ENCODE data around the gene CSNK2A2. TPM values are rescaled to one million over a fixed set of nuclear protein-coding genes. Genes with fewer than 3 reads are reported as not detected.

The CSNK2A2 gene
- total RNA-seq, 1 experiment from 2014 or later: 18.5 TPM

DNA sequence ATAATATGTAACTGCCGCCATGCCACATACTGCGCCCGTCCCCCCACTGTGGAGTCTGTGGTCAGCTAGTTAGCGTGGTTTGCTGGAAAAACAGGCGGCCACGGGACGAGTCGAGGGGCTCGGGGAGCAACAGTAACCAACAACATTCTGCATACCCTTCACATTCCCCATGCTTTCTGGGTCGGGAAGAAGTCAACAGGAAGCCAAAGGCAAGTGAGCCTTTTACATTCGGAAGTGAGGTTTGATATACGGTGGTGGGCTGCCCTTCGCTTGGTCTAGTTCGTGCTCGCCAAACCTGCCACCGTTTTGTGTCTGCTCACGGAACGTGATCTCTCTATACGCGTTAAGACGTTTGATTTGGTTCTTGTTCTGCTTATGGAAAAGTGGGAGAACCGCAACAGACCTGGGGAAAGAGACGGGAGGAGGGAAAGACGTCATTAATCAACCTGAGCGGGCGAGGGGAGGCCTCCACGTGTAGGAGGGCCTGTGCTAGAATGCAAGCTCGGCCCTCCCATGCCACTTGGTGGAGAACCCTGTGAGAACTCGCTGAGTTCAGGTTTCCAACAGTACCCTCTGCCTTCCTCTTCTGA, 39.9 kb downstream of the CSNK2A2 start:
- no peak for DNase-seq (ENCODE audit: low read depth)
- in situ Hi-C loops (cut with HindIII; ENCODE audit: low pct_unique_long_range_greater_than_20kb, low sequenced_read_pairs): no loop called here

DNA sequence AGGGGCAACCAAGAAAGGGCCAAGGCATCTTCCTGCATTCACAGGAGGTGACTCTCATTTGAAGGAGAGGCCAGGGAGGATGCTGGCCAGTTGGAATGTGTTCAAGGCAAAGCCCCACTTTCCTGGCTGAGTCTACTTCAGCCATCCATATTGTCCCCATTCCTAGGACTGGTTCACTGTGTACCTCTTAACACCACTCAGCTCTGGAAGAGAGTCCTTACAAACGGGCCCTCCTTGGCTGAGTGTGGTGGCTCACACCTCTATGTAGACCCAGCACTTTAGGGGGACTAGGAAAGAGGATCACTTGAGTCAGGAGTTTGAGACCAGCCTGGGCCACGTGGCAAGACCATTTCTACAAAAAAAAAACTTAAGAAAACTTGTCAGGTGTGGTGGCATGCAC, 40.7 kb downstream of the CSNK2A2 start:
- in situ Hi-C loops (cut with HindIII; ENCODE audit: low pct_unique_long_range_greater_than_20kb, low sequenced_read_pairs): no loop called here
- no peak for DNase-seq (ENCODE audit: low read depth)

DNA sequence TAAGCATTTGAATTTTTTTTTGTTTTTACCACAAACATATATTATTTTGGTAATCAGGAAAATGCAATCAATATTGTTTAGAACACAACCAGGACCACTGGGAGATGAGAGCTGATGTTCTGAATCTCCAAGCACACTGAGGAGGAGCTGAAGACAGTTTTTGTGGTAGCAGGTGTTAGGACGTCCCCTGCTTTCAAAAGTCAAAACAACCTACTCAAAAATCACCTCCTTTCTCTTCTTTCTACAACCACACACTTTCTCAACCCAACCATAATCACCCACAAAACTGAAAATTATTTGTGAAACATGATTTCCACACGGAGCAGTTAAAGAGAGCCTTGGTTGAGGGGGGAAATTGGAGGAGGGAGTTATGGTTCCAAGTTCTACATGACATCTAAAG, 42.1 kb downstream of the CSNK2A2 start:
- no peak for DNase-seq (ENCODE audit: low read depth)
- in situ Hi-C loops (cut with HindIII; ENCODE audit: low pct_unique_long_range_greater_than_20kb, low sequenced_read_pairs): no loop called here

DNA sequence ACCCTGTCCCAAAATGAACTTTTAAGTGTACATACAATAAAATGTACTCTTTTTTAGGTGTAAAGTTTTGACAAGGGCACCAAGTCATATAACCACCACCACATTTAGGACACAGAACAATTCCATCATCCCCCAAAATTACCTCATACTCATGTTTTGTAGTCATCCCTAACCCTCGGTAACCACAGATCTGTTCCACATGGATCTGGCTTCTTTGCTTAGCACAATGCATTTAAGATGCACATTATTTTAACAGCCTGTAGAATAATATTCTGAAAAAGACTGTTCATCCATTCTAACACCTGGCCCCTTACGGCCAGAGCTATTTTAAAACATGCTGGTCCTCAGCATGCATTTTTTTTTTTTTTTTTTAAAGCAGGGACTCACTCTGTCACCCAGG, 43.6 kb downstream of the CSNK2A2 start:
- in situ Hi-C loops (cut with HindIII; ENCODE audit: low pct_unique_long_range_greater_than_20kb, low sequenced_read_pairs): no loop called here

DNA sequence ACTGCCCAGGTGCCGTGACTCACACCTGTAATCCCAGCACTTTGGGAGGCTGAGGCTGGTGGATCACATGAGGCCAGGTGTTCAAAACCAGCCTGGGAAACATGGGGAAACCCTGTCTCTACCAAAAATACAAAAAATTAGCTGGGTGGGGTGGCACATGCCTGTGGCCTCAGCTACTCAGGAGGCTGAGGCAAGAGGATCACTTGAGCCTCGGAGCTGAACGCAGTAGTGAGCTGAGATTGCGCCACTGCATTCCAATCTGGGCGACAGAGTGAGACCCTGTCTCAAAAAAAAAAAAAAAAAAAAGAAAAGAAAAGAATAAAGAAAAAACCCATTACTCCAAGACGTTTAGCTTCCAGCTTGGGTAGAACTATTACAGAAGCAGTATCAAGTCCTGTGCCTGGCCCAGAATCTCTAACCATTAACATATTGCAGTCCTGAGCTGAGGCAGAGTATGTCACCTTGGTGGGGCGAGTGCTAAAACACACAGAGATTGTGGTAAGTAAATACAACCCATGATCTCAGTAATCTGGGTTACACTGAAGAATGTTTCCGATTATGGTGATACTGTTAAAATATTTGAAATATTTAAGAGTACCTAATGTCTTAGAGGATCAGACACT, 45.5 kb downstream of the CSNK2A2 start:
- DNase-seq (ENCODE audit: low read depth): no peak
- in situ Hi-C loops (cut with HindIII; ENCODE audit: low pct_unique_long_range_greater_than_20kb, low sequenced_read_pairs): no loop called here

More for the DNA sequence above, 43.6 kb downstream of the CSNK2A2 start:
- DNase-seq (ENCODE audit: low read depth): no peak

DNA sequence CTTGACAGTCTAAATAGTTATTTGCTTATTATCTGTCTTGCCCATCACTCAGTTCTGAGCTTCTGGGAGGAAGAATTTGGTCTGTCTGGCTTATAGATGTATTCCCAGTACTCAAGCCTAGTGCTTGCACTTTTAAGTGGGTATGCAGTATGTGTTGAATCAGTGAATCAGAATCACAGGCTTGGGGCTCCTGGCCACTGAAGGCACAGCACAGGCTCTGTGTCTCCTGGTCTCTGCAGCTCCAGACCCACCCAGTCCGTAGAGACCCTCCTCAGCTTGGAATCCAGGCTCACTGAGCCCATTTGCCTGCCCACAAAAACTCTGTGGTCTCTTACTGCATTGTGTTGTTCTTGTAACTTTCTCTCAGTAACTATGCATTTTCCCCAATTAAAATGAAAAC, 49.4 kb downstream of the CSNK2A2 start:
- in situ Hi-C loops (cut with HindIII; ENCODE audit: low pct_unique_long_range_greater_than_20kb, low sequenced_read_pairs): no loop called here
- DNase-seq (ENCODE audit: low read depth): no peak

DNA sequence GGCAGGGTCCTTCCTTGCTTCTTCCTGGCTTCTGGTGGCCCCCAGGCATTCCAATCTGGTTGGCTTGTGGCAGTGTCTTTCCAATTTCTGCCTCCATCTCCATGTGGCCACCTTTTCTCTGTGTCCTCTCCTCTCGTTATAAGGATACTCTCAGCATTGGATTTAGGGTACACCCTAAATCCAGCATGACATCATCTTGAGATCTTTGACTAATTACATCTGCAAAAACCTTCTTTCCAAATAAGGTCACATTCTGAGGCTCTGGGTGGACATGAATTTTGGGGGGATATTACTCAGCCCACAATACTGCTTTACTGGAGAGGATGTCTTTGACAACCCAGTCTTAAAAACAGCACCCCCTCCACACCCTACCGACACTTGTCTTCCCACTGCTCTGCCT, 49.8 kb downstream of the CSNK2A2 start:
- in situ Hi-C loops (cut with HindIII; ENCODE audit: low pct_unique_long_range_greater_than_20kb, low sequenced_read_pairs): no loop called here
- no peak for DNase-seq (ENCODE audit: low read depth)

DNA sequence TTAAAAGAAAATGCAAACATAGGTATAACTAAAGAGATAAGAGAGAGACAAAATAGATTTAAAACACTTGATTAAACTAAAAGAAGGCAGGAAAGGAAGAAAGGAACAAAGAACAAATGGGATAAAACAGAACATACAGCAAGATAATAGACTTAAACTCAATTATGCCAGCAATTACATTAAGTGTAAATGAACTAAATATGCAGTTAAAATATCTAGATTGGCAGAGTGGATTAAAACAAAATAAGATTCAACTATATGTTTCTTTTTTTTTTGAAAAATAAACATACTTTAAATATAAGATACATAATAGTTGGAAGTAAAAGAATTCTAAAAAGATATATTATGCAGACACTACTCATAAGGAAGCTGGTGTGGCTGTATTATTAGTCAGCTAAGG, 59.1 kb downstream of the CSNK2A2 start:
- no peak for DNase-seq (ENCODE audit: low read depth)
- in situ Hi-C loops (cut with HindIII; ENCODE audit: low pct_unique_long_range_greater_than_20kb, low sequenced_read_pairs): no loop called here

DNA sequence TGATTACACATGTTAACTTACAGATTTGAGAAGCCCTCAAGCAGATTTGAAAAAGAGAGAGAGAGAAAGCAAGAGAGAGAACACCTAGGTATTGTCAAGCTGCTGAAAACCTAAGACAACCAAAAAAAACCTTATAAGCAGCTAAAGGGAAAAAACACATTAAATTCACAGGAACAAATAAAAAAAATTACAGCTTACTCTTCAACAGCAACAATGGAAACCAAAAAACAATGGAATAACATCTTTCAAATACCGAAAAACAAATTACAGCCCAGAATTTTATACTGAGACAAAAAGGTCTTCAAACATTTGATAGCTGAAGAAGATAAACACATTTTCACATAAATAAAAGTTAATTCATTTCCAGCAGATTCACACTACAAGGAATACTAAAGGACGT, 60.3 kb downstream of the CSNK2A2 start:
- in situ Hi-C loops (cut with HindIII; ENCODE audit: low pct_unique_long_range_greater_than_20kb, low sequenced_read_pairs): no loop called here
- no peak for DNase-seq (ENCODE audit: low read depth)

DNA sequence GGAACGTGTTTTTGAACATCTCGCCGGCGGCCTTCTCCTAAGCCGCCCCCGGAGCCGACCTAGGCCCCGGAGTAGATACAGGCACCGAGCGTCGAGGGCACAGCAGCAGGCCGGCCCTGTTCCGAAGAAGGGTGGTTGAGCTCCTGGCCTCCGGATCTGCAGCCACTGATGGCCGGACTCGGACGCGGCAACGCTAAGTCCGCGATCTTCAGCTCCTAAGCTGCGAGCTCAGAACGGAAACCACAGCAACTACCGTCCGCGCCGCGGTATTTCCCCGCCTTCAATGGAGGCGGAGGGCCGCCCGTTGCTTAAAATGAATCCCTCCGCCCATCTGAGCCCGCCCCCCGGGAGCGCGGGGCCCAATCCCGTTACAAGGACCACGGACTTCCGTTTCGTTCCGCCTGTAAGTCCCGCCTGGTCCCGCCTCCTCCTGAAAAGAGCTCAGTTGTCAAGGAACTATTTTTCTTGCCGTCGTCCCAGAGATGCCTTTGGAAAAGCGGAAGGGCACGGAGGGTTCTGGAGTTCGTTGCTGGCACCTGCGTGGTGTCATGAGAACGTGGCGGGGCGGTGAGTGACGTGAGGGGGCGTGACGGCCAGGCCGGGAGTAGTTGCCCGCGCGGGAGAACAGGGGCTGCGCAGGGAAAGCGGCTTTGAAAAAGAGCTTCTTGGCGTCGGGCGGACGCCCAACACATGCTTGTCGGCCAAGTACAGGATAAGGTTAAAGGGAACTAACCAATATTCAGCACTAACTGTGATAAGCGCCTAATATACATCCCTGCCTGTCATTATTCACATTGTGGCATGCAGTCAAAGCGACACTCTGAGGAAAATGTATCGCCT, 68.6 kb downstream of the CSNK2A2 start, which contains the start of gene CFAP20:
Gene CFAP20, minus strand, starts transcription at position 285 of the 840 bp plus-strand sequence. Its CDS starts 266 bp downstream, at position 19.
- in situ Hi-C loops (cut with HindIII; ENCODE audit: low pct_unique_long_range_greater_than_20kb, low sequenced_read_pairs): loop anchor here (10.0 kb wide), 1 partner anchor 105 kb away; the partner anchor contains the start of gene MMP15

DNA sequence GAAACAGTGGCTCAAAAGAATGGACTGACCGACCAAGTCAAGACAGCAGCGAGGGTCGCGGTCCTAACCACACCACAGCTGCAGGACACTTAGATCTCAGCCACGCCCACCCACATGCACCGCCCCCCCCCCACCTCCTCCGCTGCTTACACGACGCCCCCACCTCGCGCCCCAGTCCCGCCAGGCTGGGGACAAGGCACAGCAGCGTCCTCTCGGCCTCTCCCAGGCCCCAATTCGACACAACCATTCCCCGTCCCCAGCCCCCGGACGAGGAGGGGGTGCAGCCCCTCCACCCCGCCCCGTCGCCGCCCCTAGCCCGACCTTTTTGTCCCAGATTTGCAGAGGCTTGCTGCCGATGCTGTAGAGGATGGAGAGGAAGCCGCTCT, 69.2 kb downstream of the CSNK2A2 start:
- DNase-seq (ENCODE audit: low read depth): no peak

More for the DNA sequence above, 68.6 kb downstream of the CSNK2A2 start, which contains the start of gene CFAP20:
- DNase-seq (ENCODE audit: low read depth): peak; percentile 99

DNA sequence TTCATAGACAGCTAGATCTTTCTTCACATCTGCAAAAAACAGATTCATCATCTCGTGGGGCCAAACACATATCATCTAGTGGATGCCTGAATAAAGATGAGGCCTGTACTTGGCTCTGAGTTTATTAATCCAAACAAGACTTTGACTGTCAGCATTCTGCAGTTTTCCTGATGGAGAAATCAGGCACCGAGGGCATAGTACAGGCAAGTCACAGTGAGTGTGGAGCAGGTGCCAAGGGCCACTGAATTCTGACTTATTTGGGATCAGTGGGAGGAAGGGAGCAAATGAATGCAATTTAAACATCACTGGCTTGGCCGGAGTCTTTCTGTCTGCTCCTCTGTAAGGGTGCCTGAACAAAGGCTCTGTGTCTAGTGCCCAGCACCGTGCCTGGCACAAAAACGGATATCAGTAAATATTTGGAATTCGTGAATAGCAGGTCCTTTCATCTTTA, 69.7 kb downstream of the CSNK2A2 start:
- in situ Hi-C loops (cut with HindIII; ENCODE audit: low pct_unique_long_range_greater_than_20kb, low sequenced_read_pairs): loop anchor here (10.0 kb wide), 1 partner anchor 103 kb away; the partner anchor contains the start of gene MMP15
- no peak for DNase-seq (ENCODE audit: low read depth)

More for the DNA sequence above, 69.2 kb downstream of the CSNK2A2 start:
- in situ Hi-C loops (cut with HindIII; ENCODE audit: low pct_unique_long_range_greater_than_20kb, low sequenced_read_pairs): loop anchor here (10.0 kb wide), 1 partner anchor 104 kb away; the partner anchor contains the start of gene MMP15

DNA sequence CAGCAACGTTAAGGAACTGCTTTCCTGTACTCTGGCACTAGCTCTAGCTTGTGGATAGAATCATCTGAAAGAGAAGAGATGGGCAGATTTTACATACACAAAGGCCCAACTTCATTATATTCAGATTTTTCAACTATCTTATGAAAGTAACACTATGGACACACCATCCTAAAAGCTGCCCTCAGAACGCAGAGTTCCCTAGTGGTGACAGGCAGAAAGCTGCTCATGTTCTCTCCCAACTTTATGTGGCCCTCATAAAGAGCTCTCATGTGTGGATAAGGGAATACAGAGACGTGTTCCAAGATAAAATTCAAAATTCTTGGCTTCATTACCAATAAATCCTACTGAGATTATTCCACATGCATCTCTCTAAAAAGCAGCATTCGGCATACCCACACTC, 70.3 kb downstream of the CSNK2A2 start:
- no peak for DNase-seq (ENCODE audit: low read depth)
- in situ Hi-C loops (cut with HindIII; ENCODE audit: low pct_unique_long_range_greater_than_20kb, low sequenced_read_pairs): loop anchor here (10.0 kb wide), 1 partner anchor 103 kb away; the partner anchor contains the start of gene MMP15

DNA sequence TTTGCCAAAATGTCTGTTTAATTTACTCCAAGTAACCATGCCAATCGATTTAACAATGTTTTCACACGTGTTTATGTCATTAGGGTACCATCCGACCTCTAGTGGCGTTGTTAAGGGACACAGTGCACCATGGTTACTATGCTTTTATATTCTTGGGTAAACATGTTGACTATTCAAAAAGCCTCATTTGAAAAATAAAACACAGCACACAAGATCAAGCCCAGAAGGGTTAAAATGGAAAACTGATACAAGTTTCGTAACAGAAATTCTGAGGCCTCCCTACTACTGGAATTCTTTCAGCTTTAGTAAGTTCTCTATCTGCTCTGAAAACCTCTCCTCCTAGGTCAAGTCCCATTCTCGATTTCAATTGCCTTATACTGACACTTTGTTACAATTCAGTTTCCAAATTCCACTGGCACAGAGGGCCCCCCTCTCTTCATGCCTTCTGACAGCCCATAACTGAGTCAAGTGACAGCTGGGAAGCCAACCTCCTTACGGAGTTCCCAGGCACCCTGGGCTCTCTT, 70.8 kb downstream of the CSNK2A2 start:
- in situ Hi-C loops (cut with HindIII; ENCODE audit: low pct_unique_long_range_greater_than_20kb, low sequenced_read_pairs): loop anchor here (10.0 kb wide), 1 partner anchor 102 kb away; the partner anchor contains the start of gene MMP15
- peak; percentile 45 for DNase-seq (ENCODE audit: low read depth)

DNA sequence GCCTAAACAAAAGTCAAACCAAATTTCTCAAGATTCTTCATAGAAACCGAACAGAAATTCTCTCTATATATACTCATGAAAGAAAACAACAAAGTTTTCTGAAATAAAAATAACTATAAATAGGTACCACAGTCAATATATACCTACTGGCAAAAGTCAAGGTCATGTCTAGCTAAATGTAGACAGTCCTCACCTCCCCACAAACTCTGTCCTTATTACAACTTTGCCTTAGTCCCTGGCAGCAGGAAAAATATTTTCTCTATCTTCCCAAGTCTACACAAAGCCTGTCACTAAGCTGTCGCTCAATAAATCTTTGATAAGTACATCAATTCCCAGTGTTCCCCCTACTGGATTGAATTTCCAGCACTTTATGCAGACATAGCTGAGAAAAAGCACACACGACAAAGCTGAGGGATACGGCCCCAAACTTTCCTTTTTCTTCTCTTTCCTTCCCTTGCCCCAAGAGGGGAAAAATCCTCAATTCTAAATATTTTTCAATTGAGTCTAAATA, 71.4 kb downstream of the CSNK2A2 start:
- in situ Hi-C loops (cut with HindIII; ENCODE audit: low pct_unique_long_range_greater_than_20kb, low sequenced_read_pairs): loop anchor here (10.0 kb wide), 1 partner anchor 102 kb away; the partner anchor contains the start of gene MMP15
- DNase-seq (ENCODE audit: low read depth): no peak

DNA sequence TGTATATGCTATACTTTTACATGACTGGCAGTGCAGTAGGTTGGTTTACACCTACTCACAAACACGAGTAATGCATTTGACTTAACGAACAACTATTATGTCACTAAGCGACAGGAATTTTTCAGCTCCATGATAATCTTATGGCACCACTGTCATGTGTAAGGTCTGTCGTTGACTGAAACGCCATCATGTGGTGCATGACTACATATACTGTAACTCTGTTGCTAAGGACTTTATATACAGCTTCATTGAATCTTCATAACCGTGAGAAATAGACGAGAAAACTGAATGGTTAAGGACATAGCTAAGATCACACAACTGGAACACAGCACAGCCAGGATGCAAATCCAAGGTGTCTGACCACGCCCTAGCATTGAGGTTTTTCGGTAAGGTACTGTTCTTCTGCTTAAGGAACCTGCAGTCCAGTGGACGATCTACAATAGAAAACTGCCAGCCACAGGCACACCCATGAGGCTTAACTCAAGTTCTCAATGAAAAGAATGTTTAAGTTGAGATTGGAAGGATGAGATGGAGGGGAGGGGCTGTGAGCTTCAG, 72.0 kb downstream of the CSNK2A2 start:
- in situ Hi-C loops (cut with HindIII; ENCODE audit: low pct_unique_long_range_greater_than_20kb, low sequenced_read_pairs): loop anchor here (10.0 kb wide), 1 partner anchor 101 kb away; the partner anchor contains the start of gene MMP15
- no peak for DNase-seq (ENCODE audit: low read depth)

DNA sequence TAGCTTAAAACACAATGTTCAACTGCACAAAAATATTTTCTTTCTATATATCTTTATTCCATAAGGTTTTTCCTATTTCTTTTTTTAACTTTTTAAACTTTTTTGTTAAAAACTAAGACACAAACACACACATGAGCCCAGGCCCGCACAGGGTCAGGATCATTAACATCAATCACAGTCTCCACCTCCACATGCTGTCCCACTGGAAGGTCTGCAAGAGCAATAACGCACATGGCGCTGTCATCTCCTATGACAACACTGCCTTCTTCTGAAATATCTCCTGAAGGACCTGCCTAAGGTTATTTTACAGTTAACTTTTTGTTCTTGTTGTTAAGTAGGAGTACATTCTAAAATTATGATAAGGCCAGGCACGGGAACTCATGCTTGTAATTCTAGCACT, 72.9 kb downstream of the CSNK2A2 start:
- DNase-seq (ENCODE audit: low read depth): no peak
- in situ Hi-C loops (cut with HindIII; ENCODE audit: low pct_unique_long_range_greater_than_20kb, low sequenced_read_pairs): loop anchor here (10.0 kb wide), 1 partner anchor 100 kb away; the partner anchor contains the start of gene MMP15

DNA sequence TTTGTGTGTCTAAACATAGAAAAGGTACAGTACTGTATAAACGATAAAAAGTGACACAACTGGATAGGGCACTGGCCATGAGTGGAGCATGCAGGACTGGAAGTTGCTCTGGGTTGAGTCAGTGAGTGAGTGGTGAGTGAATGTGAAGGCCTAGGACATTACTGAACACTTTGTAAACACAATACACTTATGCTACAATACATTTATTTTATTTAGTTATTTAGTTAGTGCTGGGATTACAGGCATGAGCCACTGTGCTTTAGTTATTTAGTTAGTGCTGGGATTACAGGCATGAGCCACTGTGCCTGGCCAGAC, 73.3 kb downstream of the CSNK2A2 start:
- in situ Hi-C loops (cut with HindIII; ENCODE audit: low pct_unique_long_range_greater_than_20kb, low sequenced_read_pairs): loop anchor here (10.0 kb wide), 1 partner anchor 100 kb away; the partner anchor contains the start of gene MMP15
- no peak for DNase-seq (ENCODE audit: low read depth)

Measured in Caki2 (cell line).